ENCODE measurements around the gene GPR35. TPM values are rescaled to one million over a fixed set of nuclear protein-coding genes. Genes with fewer than 3 reads are reported as not detected.

GPR35 gene
- polyA plus RNA-seq, 1 donor (not counting 4 experiments of a cell fraction or from before 2014, with no cell fraction given), result 0.04 TPM

DNA sequence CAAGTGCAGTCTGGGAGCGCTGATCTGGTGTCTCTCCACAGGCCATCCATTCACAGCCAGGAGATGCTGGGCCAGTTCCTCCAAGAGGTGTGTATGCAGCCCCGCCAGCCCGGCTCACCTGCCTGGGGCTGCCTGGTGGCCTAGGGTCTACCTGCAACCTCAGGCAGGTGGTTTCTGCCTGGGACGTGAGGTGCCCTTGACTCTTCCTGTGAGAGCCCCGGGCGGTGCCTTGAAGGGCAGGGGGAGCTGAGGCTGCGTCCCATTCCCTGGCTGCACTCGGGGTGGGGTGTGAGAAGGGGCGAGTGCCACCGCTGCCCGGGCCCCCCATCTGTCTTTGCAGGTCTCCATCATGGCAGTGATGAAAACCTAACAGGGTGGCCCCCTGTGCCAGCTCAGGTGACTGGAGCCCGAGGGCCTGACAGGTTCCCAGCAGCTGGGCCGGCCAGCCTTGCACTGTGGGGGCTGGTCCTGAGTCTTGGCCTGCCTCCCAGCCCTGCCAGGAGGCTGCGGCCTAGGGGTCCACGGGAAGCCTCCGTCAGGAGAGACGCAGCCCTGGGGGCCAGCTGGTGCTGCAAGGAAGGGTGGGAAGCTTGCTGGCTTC lies 26.9 kb upstream of the GPR35 start:
- H3K79me2 ChIP-seq (ENCODE audit: control insufficient read depth, insufficient read depth, low read length), result peaks cover under 1% of the 10 kb centered on the region
- no peak overlapping the region for H3K4me3 ChIP-seq (ENCODE audit: control insufficient read depth in 2 of 3, extremely low read depth in 1 of 3, insufficient read depth in 2 of 3, low read depth in 1 of 3, low read length in 3 of 3)
- H3K27me3 ChIP-seq (ENCODE audit: control insufficient read depth, extremely low read depth, insufficient read depth, low read length), result no peaks in the 10 kb centered on the region
- H3K9ac ChIP-seq (ENCODE audit: control insufficient read depth, extremely low read depth, insufficient read depth, low read length), result no peak overlapping the region
- peaks cover 14% of the 10 kb centered on the region for H4K20me1 ChIP-seq (ENCODE audit: control insufficient read depth, extremely low read depth, insufficient read depth, low read length)
- H3K4me2 ChIP-seq (ENCODE audit: control insufficient read depth, extremely low read depth, insufficient read depth, low read depth, low read length), result no peak overlapping the region
- H2AFZ ChIP-seq (ENCODE audit: control insufficient read depth, low read length), result no peak overlapping the region
- no peaks in the 10 kb centered on the region for H3K9me3 ChIP-seq (ENCODE audit: control insufficient read depth, low read depth, low read length)
- TF ChIP-seq, protein P1, sequence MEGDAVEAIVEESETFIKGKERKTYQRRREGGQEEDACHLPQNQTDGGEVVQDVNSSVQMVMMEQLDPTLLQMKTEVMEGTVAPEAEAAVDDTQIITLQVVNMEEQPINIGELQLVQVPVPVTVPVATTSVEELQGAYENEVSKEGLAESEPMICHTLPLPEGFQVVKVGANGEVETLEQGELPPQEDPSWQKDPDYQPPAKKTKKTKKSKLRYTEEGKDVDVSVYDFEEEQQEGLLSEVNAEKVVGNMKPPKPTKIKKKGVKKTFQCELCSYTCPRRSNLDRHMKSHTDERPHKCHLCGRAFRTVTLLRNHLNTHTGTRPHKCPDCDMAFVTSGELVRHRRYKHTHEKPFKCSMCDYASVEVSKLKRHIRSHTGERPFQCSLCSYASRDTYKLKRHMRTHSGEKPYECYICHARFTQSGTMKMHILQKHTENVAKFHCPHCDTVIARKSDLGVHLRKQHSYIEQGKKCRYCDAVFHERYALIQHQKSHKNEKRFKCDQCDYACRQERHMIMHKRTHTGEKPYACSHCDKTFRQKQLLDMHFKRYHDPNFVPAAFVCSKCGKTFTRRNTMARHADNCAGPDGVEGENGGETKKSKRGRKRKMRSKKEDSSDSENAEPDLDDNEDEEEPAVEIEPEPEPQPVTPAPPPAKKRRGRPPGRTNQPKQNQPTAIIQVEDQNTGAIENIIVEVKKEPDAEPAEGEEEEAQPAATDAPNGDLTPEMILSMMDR (optimal IDR thresholded peaks at IDR 0.05 in 1 of 3, IDR thresholded peaks at IDR 0.05 in 1 of 3, conservative IDR thresholded peaks at IDR 0.05 in 1 of 3; ENCODE audit: extremely low read depth in 1 of 3, insufficient read depth in 2 of 3, low read length in 3 of 3), result no peak
- no peak for TF ChIP-seq EZH2 (IDR thresholded peaks at IDR 0.05; ENCODE audit: low read length)
- no peak for FAIRE-seq
- no peaks in the 10 kb centered on the region for H3K9me1 ChIP-seq (ENCODE audit: control insufficient read depth, extremely low read depth, insufficient read depth, low read length)
- no peaks in the 10 kb centered on the region for H3K4me1 ChIP-seq (ENCODE audit: control insufficient read depth, extremely low read depth, insufficient read depth, low read length)
- dilution Hi-C loops (cut with MboI; ENCODE audit: extremely low pct_ligation_motif_present, low sequenced_read_pairs), result no loop called here
- no peak overlapping the region for H3K27ac ChIP-seq (ENCODE audit: control insufficient read depth, insufficient read depth, low read length)
- H3K36me3 ChIP-seq (ENCODE audit: control insufficient read depth in 2 of 2, extremely low read depth in 1 of 2, insufficient read depth in 2 of 2, low read length in 2 of 2), result peaks cover 14 to 19% of the 10 kb centered on the region in 2 experiments
- DNase-seq (ENCODE audit: low read depth, low spot score), result no peak

DNA sequence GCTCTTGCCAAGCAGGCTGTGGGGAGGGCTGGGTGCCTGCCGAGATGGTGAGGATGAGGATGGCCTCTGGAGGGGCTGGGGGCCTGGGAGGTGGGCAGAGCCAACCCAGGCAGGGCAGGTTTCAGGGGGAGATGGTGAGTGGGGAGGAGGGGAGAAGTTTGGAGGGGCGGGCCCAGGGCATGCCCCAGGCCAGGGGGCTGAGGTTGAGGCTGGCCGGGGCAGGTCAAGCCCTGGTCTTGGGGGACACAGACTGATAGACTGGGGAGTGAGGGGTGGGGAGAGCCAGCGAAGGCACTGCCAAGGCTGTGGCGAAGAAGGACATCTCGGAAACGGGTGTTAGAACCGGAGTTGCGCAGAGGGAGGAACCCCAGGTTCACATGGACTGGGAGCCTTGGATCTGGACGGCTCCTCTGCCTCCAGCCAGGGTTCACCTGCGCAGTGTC lies 26.1 kb upstream of the GPR35 start:
- no peak overlapping the region for H3K9ac ChIP-seq (ENCODE audit: control insufficient read depth, extremely low read depth, insufficient read depth, low read length)
- no peaks in the 10 kb centered on the region for H3K9me3 ChIP-seq (ENCODE audit: control insufficient read depth, low read depth, low read length)
- no peaks in the 10 kb centered on the region for H3K4me1 ChIP-seq (ENCODE audit: control insufficient read depth, extremely low read depth, insufficient read depth, low read length)
- no peak overlapping the region for H3K4me3 ChIP-seq (ENCODE audit: control insufficient read depth in 2 of 3, extremely low read depth in 1 of 3, insufficient read depth in 2 of 3, low read depth in 1 of 3, low read length in 3 of 3)
- TF ChIP-seq EZH2 (IDR thresholded peaks at IDR 0.05; ENCODE audit: low read length), result no peak
- TF ChIP-seq, protein P1 (optimal IDR thresholded peaks at IDR 0.05 in 1 of 3, IDR thresholded peaks at IDR 0.05 in 1 of 3, conservative IDR thresholded peaks at IDR 0.05 in 1 of 3; ENCODE audit: extremely low read depth in 1 of 3, insufficient read depth in 2 of 3, low read length in 3 of 3), result no peak
- no peak overlapping the region for H3K27ac ChIP-seq (ENCODE audit: control insufficient read depth, insufficient read depth, low read length)
- no peak overlapping the region for H3K4me2 ChIP-seq (ENCODE audit: control insufficient read depth, extremely low read depth, insufficient read depth, low read depth, low read length)
- FAIRE-seq (no peak), DNase-seq (ENCODE audit: low read depth, low spot score) (no peak)
- H4K20me1 ChIP-seq (ENCODE audit: control insufficient read depth, extremely low read depth, insufficient read depth, low read length), result peaks cover 11% of the 10 kb centered on the region
- H2AFZ ChIP-seq (ENCODE audit: control insufficient read depth, low read length), result no peak overlapping the region
- H3K36me3 ChIP-seq (ENCODE audit: control insufficient read depth in 2 of 2, extremely low read depth in 1 of 2, insufficient read depth in 2 of 2, low read length in 2 of 2), result peaks cover 14 to 16% of the 10 kb centered on the region in 2 experiments
- dilution Hi-C loops (cut with MboI; ENCODE audit: extremely low pct_ligation_motif_present, low sequenced_read_pairs), result no loop called here
- H3K27me3 ChIP-seq (ENCODE audit: control insufficient read depth, extremely low read depth, insufficient read depth, low read length), result no peaks in the 10 kb centered on the region
- no peaks in the 10 kb centered on the region for H3K9me1 ChIP-seq (ENCODE audit: control insufficient read depth, extremely low read depth, insufficient read depth, low read length)
- no peaks in the 10 kb centered on the region for H3K79me2 ChIP-seq (ENCODE audit: control insufficient read depth, insufficient read depth, low read length)
